Measurements from ENCODE around the gene ITGB3.

DNA sequence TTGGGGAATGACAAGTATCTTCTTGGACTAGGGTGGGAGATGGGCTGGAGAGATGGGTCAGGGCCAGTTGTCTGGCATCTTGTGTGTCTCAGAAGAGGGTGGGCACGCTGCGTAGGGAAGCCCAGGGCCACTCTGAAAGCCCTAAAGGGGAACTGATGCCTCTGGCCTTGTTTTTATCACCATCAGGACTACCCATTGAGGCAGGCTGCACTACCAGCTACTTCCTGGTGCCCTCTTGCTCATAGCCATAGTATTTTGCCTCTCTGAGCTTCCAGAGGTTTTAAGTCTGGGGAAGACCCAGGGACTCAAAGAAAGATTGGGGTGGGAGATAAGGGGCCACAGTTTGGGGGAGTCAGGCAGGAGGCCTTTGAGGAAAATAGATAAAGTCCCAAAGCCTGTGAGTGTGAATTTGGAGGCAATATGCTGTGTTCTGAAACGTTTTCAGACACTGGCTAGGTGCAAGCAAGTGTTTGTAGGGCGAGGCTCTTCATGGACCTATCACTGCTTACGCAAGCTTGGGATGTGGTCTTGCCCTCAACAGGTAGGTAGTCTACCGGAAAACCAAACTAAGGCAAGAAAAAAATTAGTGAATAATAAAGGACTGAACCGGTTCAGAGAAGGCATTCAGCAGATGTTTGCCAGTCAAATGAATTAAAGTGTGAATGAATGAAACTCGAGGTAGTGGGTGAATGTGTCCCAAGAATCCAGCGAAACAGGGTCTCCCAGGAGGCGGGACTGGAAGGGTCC is 688 bp upstream of the ITGB3 start:
- TF ChIP-seq, protein P1, sequence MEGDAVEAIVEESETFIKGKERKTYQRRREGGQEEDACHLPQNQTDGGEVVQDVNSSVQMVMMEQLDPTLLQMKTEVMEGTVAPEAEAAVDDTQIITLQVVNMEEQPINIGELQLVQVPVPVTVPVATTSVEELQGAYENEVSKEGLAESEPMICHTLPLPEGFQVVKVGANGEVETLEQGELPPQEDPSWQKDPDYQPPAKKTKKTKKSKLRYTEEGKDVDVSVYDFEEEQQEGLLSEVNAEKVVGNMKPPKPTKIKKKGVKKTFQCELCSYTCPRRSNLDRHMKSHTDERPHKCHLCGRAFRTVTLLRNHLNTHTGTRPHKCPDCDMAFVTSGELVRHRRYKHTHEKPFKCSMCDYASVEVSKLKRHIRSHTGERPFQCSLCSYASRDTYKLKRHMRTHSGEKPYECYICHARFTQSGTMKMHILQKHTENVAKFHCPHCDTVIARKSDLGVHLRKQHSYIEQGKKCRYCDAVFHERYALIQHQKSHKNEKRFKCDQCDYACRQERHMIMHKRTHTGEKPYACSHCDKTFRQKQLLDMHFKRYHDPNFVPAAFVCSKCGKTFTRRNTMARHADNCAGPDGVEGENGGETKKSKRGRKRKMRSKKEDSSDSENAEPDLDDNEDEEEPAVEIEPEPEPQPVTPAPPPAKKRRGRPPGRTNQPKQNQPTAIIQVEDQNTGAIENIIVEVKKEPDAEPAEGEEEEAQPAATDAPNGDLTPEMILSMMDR (IDR thresholded peaks at IDR 0.05; ENCODE audit: low read depth, low read length): no peak
- no peak for TF ChIP-seq EZH2phosphoT487 (IDR thresholded peaks at IDR 0.05; ENCODE audit: low read depth)
